Renal cortex interstitium (tissue), 11 donors: ENCODE data around the gene CPTP. TPM values are rescaled to one million over a fixed set of nuclear protein-coding genes. Genes with fewer than 3 reads are reported as not detected.
A peak's percentile ranks its signal among the peaks of the same experiment; 100 is the strongest.

Experiments used
- DNase-seq, 11 donors: peaks; one replicate each; pipeline ENCODE4 v3.0.0-alpha.2; 2013; ENCODE audit warnings: low read depth in 9 of 11, low spot score in 4 of 11; ENCODE audit errors: extremely low read depth in 1 of 11
- polyA plus RNA-seq, 3 donors: library from polyadenylated mRNA; unstranded; fragments of 120-200 nt; gene quantifications; one replicate each; pipeline ENCODE4 v1.2.1, GENCODE V29; 2013; ENCODE audit not compliant: insufficient read length in 3 of 3

CPTP gene
- polyA plus RNA-seq, 3 donors: 10.0 to 18.0 (median 16.0) TPM

GRCh38 chr1:1340791-1341548, 16.4 kb downstream of the CPTP start:
- no peak for DNase-seq

- no peak for DNase-seq
These were observed 17.0 kb downstream of the CPTP start for GRCh38 chr1:1341549-1342021.

- no peak for DNase-seq
These were observed 17.5 kb downstream of the CPTP start for GRCh38 chr1:1342061-1342562.

- DNase-seq: no peak
These were observed 18.0 kb downstream of the CPTP start for GRCh38 chr1:1342584-1343115.

- DNase-seq: no peak
These were observed 19.3 kb downstream of the CPTP start for GRCh38 chr1:1343811-1344421.

- no peak for DNase-seq
These were observed 20.2 kb downstream of the CPTP start for GRCh38 chr1:1344655-1345361.

- DNase-seq: no peak
These were observed 20.8 kb downstream of the CPTP start for GRCh38 chr1:1345384-1345783.

- no peak for DNase-seq
These were observed 21.4 kb downstream of the CPTP start for GRCh38 chr1:1345860-1346500.

- no peak for DNase-seq
These were observed 21.9 kb downstream of the CPTP start for GRCh38 chr1:1346501-1346890.

GRCh38 chr1:1347026-1347595, 22.5 kb downstream of the CPTP start:
- DNase-seq: no peak

- DNase-seq: no peak
These were observed 23.2 kb downstream of the CPTP start for GRCh38 chr1:1347663-1348419.

- DNase-seq: no peak
These were observed 24.0 kb downstream of the CPTP start for GRCh38 chr1:1348420-1349255.

- peak in 4 of 11 donors; percentile 61 to 71 (median 68) for DNase-seq
These were observed 24.8 kb downstream of the CPTP start, which contains the start of gene DVL1 for GRCh38 chr1:1349256-1350012. Gene DVL1, minus strand, starts transcription at chr1:1349418. Its CDS starts 353 bp downstream, at chr1:1349065.

- no peak for DNase-seq
These were observed 27.2 kb downstream of the CPTP start for GRCh38 chr1:1351511-1352427.

- no peak for DNase-seq
These were observed 28.3 kb downstream of the CPTP start for GRCh38 chr1:1352786-1353388.
